HepG2 (cell line): ENCODE results near the gene CREBBP.

Experiments
- NR1H2 ChIP-seq: sonication (generic); formaldehyde crosslinking; IDR thresholded peaks from 2 replicates; pipeline ENCODE4 v1.8.1; 2022; ENCODE audit warnings: low read depth, missing genetic modification reagents, borderline replicate concordance
- PAF1 ChIP-seq: IDR thresholded peaks from 2 replicates; pipeline ENCODE4 v1.6.1; 2016; ENCODE audit warnings: missing genetic modification reagents, missing compliant biosample characterization
- TF ChIP-seq, protein P1 (sequence below): IDR thresholded peaks from 2 replicates; pipeline ENCODE4 v1.6.1; 2012; ENCODE audit warnings: inconsistent platforms

DNA sequence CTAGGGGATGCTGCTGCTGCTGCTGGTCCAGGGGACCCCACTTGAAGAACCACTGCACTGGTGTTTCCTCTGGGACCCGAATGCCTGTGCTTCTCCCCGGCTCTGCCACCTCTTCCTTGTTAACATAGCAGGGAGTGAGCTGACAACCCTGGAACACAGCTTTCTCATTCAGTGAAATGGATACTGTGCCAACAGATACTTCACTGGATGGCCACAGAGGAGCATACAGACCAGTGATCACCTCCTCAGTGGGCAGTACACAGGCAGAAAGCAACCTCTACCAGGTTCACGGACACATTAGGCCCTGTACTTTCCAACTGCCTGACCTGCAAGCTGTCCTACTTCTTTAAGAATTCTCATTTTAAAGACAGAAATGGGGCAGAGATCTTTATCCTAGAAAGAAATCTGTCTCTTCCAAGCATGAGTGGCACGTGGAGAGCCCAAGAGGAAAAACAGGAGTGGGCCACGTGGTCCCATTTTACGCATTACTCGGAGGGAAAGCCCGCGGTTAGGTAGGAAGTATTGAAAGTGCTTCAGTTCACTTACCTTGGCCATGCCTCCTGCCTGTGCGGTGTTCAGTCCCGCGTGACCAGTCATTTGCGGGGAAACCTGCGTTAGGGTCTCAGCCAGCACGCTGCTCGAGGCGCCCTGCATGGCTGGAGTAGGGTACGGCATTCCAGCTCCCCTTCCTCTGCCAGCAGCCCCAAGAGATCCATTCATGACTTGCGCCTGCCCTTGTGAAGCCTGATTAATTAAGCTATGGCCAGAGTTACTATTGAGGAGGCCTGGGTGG, 30.6 kb downstream of the CREBBP start:
- no peak for TF ChIP-seq PAF1 (CRISPR knock-in tag)
- TF ChIP-seq, protein P1, sequence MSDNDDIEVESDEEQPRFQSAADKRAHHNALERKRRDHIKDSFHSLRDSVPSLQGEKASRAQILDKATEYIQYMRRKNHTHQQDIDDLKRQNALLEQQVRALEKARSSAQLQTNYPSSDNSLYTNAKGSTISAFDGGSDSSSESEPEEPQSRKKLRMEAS: no peak
- no peak for TF ChIP-seq NR1H2
